Erythroblast (primary cell): ENCODE data around the gene SPG11.

Experiments
- DNase-seq, 2 experiments: peaks; one replicate each; lab custom pipeline; 2025; lab: John Stamatoyannopoulos, UW
- GATA1 ChIP-seq: IDR thresholded peaks from 2 replicates; pipeline ENCODE4 v1.6.1; 2011; ENCODE audit warnings: low read depth, mild to moderate bottlenecking, control low read depth, low read length, moderate library complexity
- POLR2A ChIP-seq: IDR thresholded peaks from 2 replicates; pipeline ENCODE4 v1.6.1; 2011; ENCODE audit warnings: mild to moderate bottlenecking, low read length

The SPG11 gene

GRCh38 chr15:44525018-44525417 is 138.4 kb downstream of the SPG11 start:
- TF ChIP-seq POLR2A = no peak
- TF ChIP-seq GATA1 = no peak

GRCh38 chr15:44519537-44519936 is 143.9 kb downstream of the SPG11 start:
- TF ChIP-seq POLR2A (no peak), GATA1 (no peak)
- no peak for DNase-seq

More at GRCh38 chr15:44525018-44525417, 138.4 kb downstream of the SPG11 start:
- DNase-seq = no peak

- TF ChIP-seq GATA1 = no peak
- TF ChIP-seq POLR2A = no peak
- DNase-seq = no peak
Measured at GRCh38 chr15:44516436-44516835, 147.0 kb downstream of the SPG11 start.
